Left kidney (tissue), 8 donors: Measurements from ENCODE around the gene SLC25A47. TPM values are rescaled to one million over a fixed set of nuclear protein-coding genes. Genes with fewer than 3 reads are reported as not detected.
A peak's percentile ranks its signal among the peaks of the same experiment; 100 is the strongest.
"Not testable (repeated sequence)": the region's sequence is repeated elsewhere in the genome, so short reads cannot be mapped to it uniquely, and the experiment has no call there.

Source experiments
- DNase-seq: peaks from one replicate; pipeline ENCODE4 v3.0.0-alpha.2; 2013
- long read RNA-seq, 8 donors: transcript quantifications; one replicate each; lab custom pipeline, GENCODE V29; 2026
- polyA plus RNA-seq: library from polyadenylated mRNA; unstranded; fragments of 120-200 nt; gene quantifications from one replicate; pipeline ENCODE4 v1.2.1, GENCODE V29; 2013; ENCODE audit not compliant: insufficient read length

Gene SLC25A47
- not detected for polyA plus RNA-seq
- long read RNA-seq, donor 1, result 0 reads
- long read RNA-seq, donor 2, result 0 reads
- long read RNA-seq, donor 3, result 0 reads
- long read RNA-seq, donor 4, result 0 reads
- long read RNA-seq, donor 5, result 0 reads
- long read RNA-seq, donor 6, result 0 reads
- long read RNA-seq, donor 7, result 0 reads
- long read RNA-seq, donor 8, result 0 reads

- DNase-seq, result no peak
Observed at GRCh38 chr14:100323121-100323941, at the start of gene SLC25A47. Gene SLC25A47 (plus strand): TSS chr14:100323339. CDS start chr14:100323415, 76 bp downstream.

- DNase-seq, result no peak
Observed at GRCh38 chr14:100274250-100274649, 48.9 kb upstream of the SLC25A47 start.

- no peak for DNase-seq
Observed at GRCh38 chr14:100275214-100275613, 47.9 kb upstream of the SLC25A47 start.

- no peak for DNase-seq
Observed at GRCh38 chr14:100278702-100279101, 44.4 kb upstream of the SLC25A47 start.

GRCh38 chr14:100279133-100279532 lies 44.0 kb upstream of the SLC25A47 start:
- no peak for DNase-seq

- no peak for DNase-seq
Observed at GRCh38 chr14:100279563-100279962, 43.6 kb upstream of the SLC25A47 start.

- DNase-seq, result no peak
Observed at GRCh38 chr14:100281286-100282082, 41.7 kb upstream of the SLC25A47 start.

GRCh38 chr14:100282083-100282350 lies 41.1 kb upstream of the SLC25A47 start:
- no peak for DNase-seq

GRCh38 chr14:100282766-100283419 lies 40.2 kb upstream of the SLC25A47 start:
- DNase-seq, result no peak

GRCh38 chr14:100283436-100283835 lies 39.7 kb upstream of the SLC25A47 start:
- not testable (repeated sequence) for DNase-seq

GRCh38 chr14:100283984-100284881 lies 38.9 kb upstream of the SLC25A47 start:
- DNase-seq, result no peak

- peak; percentile 64 for DNase-seq
Observed at GRCh38 chr14:100285021-100285912, 37.9 kb upstream of the SLC25A47 start.

- DNase-seq, result no peak
Observed at GRCh38 chr14:100285913-100286400, 37.2 kb upstream of the SLC25A47 start.

GRCh38 chr14:100286484-100287191 lies 36.5 kb upstream of the SLC25A47 start:
- DNase-seq, result no peak

GRCh38 chr14:100287202-100287997 lies 35.7 kb upstream of the SLC25A47 start:
- DNase-seq, result no peak

GRCh38 chr14:100287998-100288295 lies 35.2 kb upstream of the SLC25A47 start:
- not testable (repeated sequence) for DNase-seq

GRCh38 chr14:100288382-100289185 lies 34.6 kb upstream of the SLC25A47 start:
- DNase-seq, result no peak
